Stimulated activated CD4-positive, alpha-beta T cell treated with anti-CD3 and anti-CD28 coated beads, Interleukin-12 subunit alpha, Interleukin-12 subunit beta, amount 100 ng/mL, for 48 hours (primary cell): ENCODE measurements around the gene TUBGCP2.
A peak's percentile ranks its signal among the peaks of the same experiment; 100 is the strongest.
"Not testable (repeated sequence)": the region's sequence is repeated elsewhere in the genome, so short reads cannot be mapped to it uniquely, and the experiment has no call there.

Source experiments
- DNase-seq, 3 donors: peaks; one replicate each; pipeline ENCODE4 v3.0.0-alpha.2; 2020; ENCODE audit warnings: low read depth in 2 of 3, low spot score in 1 of 3

Gene TUBGCP2

DNA sequence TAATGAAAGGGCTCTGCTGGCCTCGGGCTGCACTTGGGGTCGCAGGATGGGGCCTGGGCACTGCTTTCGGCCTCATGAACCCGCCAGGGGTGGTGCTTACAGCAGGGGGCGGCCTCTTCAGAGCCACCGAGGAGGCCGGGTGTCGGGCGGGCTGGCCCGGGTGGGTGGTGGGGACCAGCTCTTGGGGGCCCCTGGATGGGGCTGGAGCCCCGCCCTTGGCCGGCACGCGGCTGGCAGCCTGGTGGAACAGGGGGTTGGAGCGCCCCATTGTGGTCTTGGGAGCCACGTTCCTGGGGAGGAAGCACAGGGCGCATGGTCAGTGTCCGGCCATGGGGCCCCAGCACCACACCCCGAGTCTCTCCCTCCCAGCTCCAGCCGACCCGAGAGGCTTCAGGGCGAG, 40.8 kb downstream of the TUBGCP2 start:
- DNase-seq: no peak

DNA sequence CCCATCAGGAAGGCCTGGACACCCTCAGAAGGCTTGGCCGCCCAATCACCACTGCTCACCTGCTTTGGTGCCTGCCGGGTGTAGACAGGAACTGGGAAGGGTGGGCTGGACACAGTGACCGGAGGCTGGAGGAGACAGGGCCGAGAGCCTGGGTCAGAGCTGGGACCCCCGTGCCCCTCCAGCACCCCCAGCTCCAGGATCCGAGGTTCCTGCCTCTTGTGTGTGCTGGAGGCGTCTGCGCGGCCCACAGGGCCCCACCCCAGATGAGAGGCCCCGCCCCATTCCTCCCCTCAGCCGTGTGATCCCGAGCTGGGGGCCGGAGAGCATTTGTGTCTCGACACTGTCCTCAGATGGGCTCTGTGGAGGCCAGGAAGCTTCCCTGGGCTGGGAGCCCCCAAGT, 41.4 kb downstream of the TUBGCP2 start:
- DNase-seq: no peak

DNA sequence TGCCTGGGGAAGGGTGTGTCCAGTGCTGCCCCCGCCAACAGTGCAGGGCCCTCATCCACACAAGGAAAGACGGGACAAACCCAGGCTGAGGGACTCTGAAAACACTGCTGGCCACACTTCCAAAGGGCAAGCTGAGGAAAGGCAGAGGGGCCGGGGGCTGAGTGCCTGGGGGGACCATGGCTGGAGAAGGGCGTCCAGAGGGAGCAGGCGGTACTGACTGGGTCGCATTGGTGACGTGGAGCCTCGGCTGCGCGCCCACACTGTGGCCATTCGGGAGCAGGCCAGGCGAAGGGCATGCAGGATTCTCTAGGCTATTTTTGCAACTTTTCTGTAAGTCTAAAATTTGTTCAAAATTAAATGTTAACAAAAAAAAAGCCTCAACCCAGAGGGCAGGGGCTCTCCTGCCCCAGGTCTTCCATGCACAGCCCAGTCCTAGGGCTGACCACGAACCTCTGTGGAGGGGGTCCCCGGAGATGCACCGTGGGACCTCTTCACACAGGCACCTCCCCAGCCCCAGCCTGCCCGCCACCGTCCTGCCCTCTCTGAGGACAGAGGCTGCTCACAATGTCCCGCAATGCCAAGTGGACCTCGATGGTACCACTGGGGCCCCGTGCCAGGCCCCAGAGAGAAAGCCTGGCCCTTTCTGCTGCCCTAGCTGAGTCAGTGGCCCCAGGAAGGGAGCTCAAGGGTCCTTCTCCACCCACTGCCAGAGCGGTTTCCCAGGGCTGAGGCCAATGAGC, 42.4 kb downstream of the TUBGCP2 start:
- DNase-seq: no peak

DNA sequence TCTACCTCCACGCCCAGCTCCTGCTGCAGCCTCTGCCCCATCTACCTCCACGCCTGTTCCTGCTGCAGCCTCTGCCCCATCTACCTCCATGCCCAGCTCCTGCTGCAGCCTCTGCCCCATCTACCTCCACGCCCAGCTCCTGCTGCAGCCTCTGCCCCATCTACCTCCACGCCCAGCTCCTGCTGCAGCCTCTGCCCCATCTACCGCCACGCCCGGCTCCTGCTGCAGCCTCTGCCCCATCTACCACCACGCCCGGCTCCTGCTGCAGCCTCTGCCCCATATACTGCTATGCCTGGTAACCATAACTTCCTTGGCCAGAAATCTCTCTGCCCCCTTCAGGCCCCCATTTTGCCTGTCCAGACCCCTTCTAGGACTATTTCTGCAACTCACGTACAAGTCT, 43.6 kb downstream of the TUBGCP2 start:
- DNase-seq: not testable (repeated sequence)

DNA sequence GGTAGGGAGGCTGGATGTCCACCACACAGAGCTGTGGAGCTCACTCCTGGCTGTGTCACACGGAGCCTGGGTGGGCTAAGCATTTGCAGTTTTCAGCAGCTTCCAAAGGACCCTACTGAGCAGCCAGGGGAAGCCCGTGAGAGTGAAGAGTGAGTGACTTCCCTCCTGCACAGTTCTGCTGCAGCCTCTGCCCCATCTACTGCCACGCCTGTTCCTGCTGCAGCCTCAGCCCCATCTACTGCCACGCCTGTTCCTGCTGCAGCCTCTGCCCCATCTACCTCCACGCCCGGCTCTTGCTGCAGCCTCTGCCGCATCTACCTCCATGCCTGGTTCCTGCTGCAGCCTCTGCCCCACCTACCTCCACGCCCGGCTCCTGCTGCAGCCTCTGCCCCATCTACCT, 44.2 kb downstream of the TUBGCP2 start:
- no peak for DNase-seq

DNA sequence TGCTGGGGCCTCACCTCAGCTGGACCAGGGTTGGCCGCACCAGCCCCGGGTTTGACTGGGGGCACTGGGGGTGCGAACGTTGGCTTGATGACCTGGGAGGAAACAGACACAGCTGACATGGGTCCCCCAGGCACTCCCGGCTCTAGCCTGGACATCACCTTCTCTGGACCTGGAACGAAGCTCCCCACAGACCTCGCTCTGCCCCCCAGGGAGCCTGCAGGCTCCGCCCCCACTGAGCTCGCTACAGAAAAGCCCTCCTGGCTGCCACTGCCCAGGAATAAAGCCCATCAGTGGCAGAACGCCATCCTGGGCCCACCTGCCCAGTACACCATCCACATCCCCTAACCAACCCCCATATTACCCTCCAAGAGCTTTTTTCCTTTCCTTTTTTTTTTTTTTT, 45.0 kb downstream of the TUBGCP2 start:
- DNase-seq: no peak

DNA sequence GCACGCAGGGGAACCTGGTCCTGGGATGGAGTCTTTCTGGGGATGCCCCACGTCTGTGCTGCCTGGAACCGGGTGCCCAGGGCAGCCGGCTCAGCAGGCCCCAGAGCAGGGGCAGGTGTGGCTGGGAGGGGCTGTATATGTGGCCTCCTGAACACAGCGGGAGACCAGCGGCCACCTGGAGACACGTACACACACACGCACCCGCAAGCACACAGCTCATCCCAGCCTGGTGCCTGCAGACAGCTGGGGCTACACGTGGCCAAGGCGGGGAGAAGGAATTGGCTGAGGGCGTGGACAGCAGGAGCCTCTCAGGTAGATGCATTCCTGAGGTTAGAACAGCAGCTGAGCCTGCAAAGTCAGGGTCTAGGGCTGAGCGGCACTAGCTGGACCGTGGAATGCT, 46.0 kb downstream of the TUBGCP2 start:
- no peak for DNase-seq

DNA sequence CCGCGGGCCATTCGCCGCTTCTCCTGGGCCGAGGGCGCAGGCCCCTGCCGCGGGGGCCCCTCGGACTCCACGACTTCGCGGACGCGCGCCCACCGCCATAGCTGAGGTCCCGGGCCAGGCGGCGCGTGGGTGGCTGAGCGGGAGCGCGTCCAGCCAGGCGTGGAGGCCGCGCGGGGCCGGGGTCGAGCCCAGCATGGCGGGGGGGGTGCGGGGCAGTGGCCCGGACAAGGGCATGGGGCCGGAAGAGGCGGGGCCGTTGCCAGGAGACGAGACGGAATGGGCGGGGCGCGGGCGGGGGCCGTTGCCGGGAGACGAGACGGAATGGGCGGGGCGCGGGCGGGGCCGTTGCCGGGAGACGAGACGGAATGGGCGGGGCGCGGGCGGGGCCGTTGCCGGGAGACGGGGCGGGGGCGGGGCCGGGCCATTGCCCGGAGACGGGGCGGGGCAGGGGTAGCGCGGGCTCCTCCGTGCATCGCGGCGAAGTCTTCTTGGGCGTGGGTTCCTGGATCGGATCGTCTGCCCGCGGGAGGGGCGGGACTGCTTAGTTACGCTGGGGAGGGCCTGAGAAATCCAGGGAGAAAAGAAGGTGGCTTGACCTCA, 46.8 kb downstream of the TUBGCP2 start:
- DNase-seq: peak; percentile 72 to 86 (median 83)

DNA sequence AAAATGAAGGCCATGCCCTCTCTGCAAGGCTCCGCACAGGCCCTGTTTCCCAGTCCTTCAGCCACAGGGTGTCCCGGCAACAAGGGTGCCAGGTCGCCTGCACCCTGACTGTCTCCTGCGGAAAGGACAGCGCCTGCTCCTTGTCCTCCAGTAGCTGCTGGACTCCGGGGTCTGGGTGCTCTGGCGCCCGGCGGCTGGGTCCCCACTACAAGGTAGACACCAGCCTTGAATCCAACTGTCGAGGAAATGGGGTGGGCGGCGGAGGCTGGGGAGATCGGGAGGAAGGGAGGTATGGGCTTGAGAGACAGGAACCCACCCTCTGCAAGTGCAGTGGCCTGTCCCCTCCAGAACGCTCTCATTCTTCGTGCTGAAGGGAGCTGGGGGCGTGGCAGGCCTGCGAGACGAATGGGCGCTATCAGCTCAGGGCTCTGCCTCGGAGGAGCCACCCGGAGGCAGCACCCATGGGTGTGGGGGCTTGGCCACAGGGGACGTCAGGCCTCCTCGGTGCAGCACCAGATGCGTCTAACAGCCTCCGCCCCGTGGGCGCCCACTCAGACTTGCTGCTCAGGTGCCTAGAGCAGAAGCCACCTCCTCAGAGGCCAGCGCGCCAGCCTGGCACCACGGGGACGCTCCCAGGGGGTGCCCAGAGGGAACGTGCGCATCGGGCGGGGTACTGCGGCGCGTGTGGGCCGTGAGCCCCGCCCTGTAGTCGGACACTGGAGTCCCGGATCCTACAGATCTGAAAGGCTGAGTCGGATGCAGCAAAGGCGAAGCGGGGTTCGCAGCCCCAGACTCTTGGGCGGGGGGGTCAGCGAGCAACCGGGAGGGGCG, 47.6 kb downstream of the TUBGCP2 start:
- DNase-seq: peak; percentile 40 to 63 (median 61)

DNA sequence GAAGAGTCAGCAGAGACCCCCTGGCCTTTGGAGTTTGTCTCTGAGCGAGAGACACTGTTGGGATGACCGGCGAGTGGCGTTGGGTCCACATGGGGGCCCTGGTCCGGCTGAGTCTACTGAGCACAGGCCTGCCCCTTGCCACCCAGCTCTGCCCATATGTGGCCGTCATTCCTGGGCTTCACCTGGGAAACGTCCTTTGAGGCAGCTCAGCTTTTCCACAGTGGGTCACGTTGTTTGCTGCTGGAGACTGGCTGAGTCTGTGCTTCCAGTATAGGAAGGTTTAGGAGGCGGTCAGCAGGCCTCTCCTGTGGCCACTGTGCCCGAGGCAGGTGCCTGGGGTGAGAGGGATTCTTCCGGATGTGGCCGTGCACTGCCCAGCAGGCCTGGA, 49.1 kb downstream of the TUBGCP2 start:
- DNase-seq: no peak

DNA sequence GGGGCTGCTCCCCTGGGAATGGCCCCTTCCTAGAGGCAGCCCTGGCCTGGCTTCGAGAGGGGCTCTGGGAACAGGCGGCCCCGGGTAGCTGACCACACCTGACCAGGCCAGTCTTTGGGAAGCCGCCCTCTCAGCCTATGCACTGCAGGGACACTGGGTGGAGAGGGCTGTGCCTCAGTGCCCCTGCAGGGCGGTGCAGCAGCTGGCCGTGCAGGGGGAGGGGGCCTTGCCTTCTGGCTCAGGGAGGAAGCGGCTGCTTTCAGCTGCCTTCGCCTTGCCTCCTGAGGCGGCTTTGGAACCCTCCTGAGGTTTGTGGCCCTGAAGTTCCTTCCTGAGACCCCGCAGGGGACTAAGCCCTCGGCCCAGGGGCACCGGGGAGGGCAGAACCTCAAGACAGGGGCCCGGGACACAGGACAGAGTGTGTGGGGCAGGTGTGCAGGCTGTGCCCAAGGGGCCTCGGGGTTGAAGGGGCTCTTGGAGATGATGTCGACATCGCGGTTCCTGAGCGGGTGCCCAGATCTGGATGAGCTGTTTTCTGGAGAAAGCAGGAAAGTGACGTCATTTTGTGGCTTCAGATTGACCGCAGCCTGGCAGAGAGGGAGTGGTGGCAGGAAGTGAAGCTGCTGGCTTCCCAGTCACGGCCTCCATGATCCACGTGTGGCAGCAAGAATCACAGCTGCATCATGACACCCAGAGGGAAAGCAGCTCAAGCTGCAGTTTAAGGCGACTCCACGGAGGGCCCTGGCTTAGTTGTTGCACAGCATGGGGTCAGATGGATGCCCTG, 49.7 kb downstream of the TUBGCP2 start:
- peak; percentile 87 to 96 (median 92) for DNase-seq

DNA sequence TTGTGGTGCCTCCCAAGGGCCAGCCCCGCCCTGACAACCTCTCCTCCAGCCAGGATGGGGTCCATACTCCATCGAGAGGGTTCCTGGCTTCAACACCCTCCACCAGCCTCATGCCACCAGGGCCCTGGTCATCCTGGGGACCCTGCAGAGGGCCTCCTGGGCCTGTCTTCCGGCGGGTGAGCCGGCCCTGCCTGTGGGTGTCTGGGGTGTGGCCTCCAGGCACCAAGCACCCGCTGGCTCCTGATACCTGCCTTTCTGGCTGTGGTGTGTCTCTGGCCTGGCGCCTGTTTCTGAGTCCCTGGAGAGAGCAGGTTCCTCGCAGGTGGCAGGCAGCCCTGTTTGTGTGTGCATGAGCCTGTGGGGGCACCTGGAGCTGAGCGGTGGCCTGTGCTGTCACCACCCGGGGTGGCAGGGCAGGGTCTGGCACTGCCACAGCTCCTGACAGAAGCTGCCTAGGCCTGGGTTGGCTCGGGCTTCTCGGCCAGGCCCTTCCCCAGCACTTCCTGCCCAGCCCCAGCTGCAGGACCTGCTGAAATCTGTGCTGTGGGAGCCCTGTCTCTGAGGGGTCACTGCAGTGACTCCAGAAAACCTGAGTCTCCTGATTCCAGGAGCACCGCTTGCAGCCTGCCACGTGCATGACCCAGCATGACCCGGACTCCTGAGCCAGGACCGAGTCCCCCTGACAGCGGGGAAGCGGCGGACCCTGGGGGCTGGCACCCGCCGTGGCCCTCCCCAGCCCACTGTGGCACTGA, 50.4 kb downstream of the TUBGCP2 start:
- no peak for DNase-seq

DNA sequence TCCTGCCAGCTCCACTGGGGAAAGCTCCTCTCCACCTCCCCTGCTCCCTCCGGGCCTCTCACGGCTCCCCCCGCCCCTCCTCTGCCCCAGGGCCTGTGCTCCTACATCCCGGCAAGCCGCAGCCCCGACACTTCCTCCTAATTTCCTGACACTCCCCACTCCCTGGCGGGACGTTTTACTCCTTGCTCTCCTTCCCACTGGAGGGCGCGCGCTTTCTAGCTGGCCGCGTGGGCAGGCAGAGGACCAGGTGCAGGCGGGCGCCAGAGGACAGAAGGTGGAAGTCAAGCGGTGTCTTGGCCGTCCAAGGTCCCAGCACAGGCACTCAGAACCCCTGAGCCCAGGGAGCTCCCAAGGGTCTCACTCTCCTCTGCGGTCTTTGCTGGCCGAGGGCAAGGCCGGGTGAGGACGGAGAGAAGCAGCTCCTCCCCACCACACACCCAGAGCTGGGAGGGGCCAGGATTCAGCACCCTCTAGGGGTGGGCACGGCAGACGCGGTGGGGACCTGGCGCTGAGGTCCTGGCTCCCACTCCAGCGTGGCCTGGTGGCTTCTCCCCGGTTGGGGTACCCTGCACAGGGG, 51.1 kb downstream of the TUBGCP2 start:
- DNase-seq: no peak

DNA sequence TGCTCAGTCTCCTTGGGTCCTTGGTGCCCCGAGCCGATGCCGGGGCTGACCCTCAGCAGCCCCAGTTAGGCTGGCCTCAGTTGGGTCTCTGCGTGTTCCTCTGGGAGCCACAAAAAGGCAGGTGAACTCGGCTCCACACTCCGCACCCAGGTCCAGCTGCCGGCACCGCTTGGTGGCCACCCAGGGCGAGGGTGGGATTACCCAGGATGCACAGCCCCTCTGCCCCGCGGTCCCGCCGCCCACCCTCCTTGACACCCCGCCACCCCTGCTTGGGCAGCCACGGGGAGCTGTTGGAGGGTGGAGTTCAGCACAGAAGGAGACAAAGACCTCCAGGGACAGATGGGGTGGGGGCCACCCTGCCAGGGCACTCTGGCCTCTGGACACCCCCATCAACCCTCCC, 53.3 kb downstream of the TUBGCP2 start:
- no peak for DNase-seq

DNA sequence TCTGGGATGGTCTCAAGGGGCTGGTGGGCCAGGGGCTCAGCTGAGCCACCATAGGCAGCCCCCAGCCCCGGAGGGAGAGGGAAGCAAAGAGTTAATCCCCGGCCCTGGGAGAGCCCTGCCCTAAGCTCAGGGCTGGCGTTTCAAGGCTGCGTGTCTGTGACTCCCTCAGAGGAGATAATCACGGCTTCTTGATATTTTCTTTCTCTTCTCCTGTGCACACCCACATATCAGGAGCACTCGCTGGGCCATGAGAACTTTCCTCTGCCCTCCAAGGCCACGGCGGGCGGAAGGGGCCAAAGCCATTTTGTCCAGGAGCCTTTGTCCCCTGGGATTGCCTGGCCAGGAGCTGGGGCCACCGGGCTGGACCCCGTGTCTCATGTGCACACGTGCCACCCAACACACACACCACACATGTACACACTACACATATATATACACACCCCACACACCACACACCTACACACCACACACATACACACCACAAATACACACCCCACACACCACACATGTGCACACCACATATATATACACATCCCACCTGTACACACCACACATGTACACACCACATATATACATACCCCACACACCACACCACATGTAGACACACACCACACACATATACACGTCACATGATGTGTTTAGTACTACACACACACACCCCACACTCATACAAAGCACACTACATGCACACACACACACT, 54.1 kb downstream of the TUBGCP2 start:
- DNase-seq: no peak

DNA sequence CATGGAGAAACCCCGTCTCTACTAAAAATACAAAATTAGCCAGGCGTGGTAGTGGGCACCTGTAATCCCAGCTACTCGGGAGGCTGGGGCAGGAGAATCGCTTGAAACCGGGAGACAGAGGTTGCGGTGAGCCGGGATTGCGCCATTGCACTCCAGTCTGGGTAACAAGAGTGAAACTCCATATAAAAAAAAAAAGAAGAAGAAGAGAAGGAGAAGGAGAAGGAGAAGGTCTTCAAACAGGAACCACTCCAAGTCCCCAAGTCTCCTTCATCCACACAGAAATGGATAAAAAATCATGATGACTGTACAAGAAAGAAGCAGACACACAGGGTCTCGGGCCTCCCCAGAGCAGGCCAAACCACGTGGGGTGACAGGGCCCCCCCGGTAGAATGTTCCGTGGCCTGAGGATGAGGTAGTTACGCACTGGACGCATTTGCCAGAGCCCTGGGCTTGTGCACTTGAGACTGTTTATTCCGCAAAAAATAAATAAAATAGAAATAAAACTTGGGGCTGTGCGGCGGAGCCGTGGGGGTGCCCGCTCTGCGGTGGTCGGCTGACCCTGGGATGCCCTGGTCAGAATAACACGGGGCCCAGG, 55.2 kb downstream of the TUBGCP2 start:
- no peak for DNase-seq

DNA sequence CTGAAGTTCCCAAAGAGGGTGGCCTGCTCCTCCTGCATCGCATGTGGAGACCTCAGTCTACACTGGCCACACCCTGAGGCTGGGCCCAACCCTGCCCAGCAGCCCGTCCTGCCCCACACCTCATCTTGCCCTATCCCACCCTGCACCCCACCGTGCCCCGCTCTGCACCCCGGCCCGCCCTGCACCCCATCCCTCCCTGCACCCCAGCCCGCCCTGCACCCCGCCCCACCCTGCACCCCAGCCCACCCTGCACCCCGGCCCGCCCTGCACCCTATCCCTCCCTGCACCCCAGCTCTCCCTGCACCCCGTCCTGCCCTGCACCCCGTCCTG, 56.5 kb downstream of the TUBGCP2 start:
- no peak for DNase-seq

DNA sequence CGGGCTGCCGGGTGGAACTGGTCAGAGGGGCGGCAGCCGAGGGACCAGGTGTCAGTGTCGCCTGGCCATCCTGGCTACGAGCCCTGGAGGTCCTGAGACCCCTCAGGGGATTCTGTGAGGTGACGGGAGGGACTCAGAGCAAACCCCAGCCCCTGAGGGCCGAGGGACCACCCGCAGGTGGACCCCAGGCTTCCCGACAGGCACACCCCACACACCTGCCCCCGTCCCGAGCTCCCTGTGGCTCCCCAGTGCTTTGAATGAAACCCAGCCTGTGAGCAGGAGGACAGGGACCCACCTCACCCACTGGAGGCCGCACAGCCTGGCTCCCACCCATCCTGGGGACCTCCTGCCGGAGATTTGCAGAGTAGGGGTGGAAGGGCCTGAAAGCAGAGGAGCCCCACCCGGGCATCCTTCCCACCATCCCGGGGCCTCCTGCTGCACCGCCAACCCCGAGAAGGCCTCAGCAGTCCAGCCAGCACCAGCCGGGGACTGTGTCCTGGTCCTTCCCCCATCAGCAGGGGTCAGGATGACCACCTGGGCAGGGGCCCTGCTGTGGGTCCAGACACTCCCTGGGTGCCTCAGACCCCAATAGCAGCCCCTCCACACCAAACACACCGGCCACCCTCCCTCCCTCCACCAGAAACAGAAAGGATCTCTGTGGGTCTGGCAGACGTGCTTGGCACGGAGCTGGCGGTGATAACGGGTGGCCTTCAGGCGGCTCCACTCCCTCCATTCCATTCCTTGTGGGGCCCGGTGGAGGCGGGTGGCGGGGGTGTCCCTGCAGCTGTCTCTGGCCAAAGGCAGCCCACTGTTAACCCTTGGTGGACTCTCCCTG, 57.1 kb downstream of the TUBGCP2 start:
- no peak for DNase-seq
